Measurements from ENCODE around the gene HEATR5A. TPM values are rescaled to one million over a fixed set of nuclear protein-coding genes. Genes with fewer than 3 reads are reported as not detected.
A peak's percentile ranks its signal among the peaks of the same experiment; 100 is the strongest.

The HEATR5A gene
- total and polyA plus RNA-seq, 2 donors (not counting 1 experiment from before 2014, with no cell fraction given): 45.4 to 59.8 TPM

GRCh38 chr14:31419967-31420318 is 407 bp downstream of the HEATR5A start:
- H3K79me2 ChIP-seq (ENCODE audit: control insufficient read depth, insufficient read depth, low read length): peaks cover 40% of the 10 kb centered on the region
- H3K4me2 ChIP-seq (ENCODE audit: extremely low read depth, insufficient read depth, low read length): peak overlapping the region; percentile 97
- H3K36me3 ChIP-seq (ENCODE audit: control insufficient read depth, insufficient read depth, low read length): no peaks in the 10 kb centered on the region
- H2AFZ ChIP-seq (ENCODE audit: low read length): peak overlapping the region; percentile 93
- peak; percentile 51 to 52 for DNase-seq (ENCODE audit: low read depth in 2 of 2)
- peak overlapping the region; percentile 77 to 100 (median 90) for H3K4me3 ChIP-seq (replicated peaks in 1 of 4; ENCODE audit: control extremely low read depth in 1 of 4, insufficient read depth in 1 of 4, low read depth in 3 of 4, low read length in 4 of 4)
- no peaks in the 10 kb centered on the region for H3K27me3 ChIP-seq (ENCODE audit: control insufficient read depth, insufficient read depth, low read length)
- H3K9ac ChIP-seq (ENCODE audit: insufficient read depth, low read length): peak overlapping the region; percentile 89
- no peaks in the 10 kb centered on the region for H4K20me1 ChIP-seq (ENCODE audit: control insufficient read depth, extremely low read depth, insufficient read depth, low read length)
- H3K9me3 ChIP-seq (ENCODE audit: control insufficient read depth, insufficient read depth, low read depth, low read length): no peaks in the 10 kb centered on the region
- no peaks in the 10 kb centered on the region for H3K4me1 ChIP-seq (ENCODE audit: control insufficient read depth, extremely low read depth, insufficient read depth, low read length)
- TF ChIP-seq CTCF (conservative IDR thresholded peaks at IDR 0.05 in 1 of 2, IDR thresholded peaks at IDR 0.05 in 1 of 2; ENCODE audit: low read depth in 1 of 2, low read length in 2 of 2) (no peak), EZH2 (IDR thresholded peaks at IDR 0.05; ENCODE audit: low read length, missing control alignments) (no peak)
- H3K27ac ChIP-seq (ENCODE audit: insufficient read depth, low read length): peak overlapping the region; percentile 88

DNA sequence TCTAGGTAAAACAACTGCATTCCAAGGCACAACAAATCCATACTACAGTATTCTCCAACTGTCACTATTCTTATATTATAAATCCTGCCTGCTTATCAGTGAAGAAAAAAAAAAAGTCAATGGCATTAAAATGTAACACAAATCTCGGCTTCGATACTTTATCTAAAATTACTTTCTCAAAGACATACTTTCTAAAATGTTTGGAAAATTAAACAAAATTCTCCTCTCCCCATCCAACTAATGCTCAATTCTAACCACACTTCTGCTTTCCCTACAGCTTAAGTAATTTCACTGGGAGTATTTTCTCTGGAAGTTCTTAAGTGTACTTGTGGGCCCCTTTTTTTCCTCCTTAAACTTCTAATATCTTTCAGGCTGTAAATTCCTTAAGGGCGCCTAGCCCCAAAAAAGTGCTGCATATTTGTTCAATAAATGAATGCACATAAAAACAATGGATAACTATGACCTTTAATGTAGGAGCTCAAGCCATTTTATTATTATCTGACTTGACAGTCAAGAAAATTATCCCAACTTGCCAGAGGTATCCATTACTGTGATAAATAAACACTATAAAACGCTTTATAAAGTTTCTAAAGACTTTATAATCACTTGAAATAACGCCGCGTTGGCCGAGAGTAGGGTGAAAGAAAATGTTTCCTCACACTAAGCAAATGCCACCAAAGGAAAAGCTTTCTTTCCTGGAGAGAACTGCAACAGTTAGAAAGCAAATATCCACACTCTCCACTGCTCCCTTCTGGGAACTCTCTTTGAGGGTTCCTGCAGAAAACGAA is 977 bp downstream of the HEATR5A start:
- peak overlapping the region; percentile 97 for H3K4me2 ChIP-seq (ENCODE audit: extremely low read depth, insufficient read depth, low read length)
- H3K4me3 ChIP-seq (replicated peaks in 1 of 4; ENCODE audit: control extremely low read depth in 1 of 4, insufficient read depth in 1 of 4, low read depth in 3 of 4, low read length in 4 of 4): peak overlapping the region; percentile 77 to 100 (median 90)
- H3K4me1 ChIP-seq (ENCODE audit: control insufficient read depth, extremely low read depth, insufficient read depth, low read length): peaks cover under 1% of the 10 kb centered on the region
- no peaks in the 10 kb centered on the region for H4K20me1 ChIP-seq (ENCODE audit: control insufficient read depth, extremely low read depth, insufficient read depth, low read length)
- peaks cover 43% of the 10 kb centered on the region for H3K79me2 ChIP-seq (ENCODE audit: control insufficient read depth, insufficient read depth, low read length)
- H3K27me3 ChIP-seq (ENCODE audit: control insufficient read depth, insufficient read depth, low read length): no peaks in the 10 kb centered on the region
- TF ChIP-seq CTCF (conservative IDR thresholded peaks at IDR 0.05 in 1 of 2, IDR thresholded peaks at IDR 0.05 in 1 of 2; ENCODE audit: low read depth in 1 of 2, low read length in 2 of 2) (no peak), EZH2 (IDR thresholded peaks at IDR 0.05; ENCODE audit: low read length, missing control alignments) (no peak)
- peak overlapping the region; percentile 70 for H2AFZ ChIP-seq (ENCODE audit: low read length)
- no peaks in the 10 kb centered on the region for H3K9me3 ChIP-seq (ENCODE audit: control insufficient read depth, insufficient read depth, low read depth, low read length)
- H3K9ac ChIP-seq (ENCODE audit: insufficient read depth, low read length): peak overlapping the region; percentile 89
- peak overlapping the region; percentile 88 for H3K27ac ChIP-seq (ENCODE audit: insufficient read depth, low read length)
- DNase-seq (ENCODE audit: low read depth in 2 of 2): peak in 1 of 2 donors; percentile 8
- no peaks in the 10 kb centered on the region for H3K36me3 ChIP-seq (ENCODE audit: control insufficient read depth, insufficient read depth, low read length)

DNA sequence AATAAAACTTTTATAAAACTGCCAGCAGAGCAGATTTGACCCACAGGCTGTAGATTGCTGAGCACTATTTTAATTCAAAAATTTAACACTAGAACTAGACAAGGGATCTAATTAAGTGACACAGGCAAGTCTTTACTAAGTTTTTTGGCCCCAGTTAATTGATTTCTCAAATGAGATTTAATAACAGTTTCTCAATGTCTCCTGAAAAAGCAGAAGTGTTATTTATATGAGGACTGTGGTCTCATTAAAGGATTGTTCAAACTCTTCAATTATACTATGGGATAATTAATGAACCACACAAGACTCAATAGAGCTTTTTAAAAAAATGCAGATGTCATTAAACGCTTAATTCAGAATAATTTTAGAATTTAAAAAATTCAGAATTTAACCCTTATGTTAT is 1.9 kb downstream of the HEATR5A start:
- Histone ChIP-seq H3K27me3 (ENCODE audit: control insufficient read depth, insufficient read depth, low read length) (no peaks in the 10 kb centered on the region), H2AFZ (ENCODE audit: low read length) (no peak overlapping the region), H3K27ac (ENCODE audit: insufficient read depth, low read length) (no peak overlapping the region), H3K4me3 (replicated peaks in 1 of 4; ENCODE audit: control extremely low read depth in 1 of 4, insufficient read depth in 1 of 4, low read depth in 3 of 4, low read length in 4 of 4) (peak overlapping the region in 2 of 4 experiments; percentile 25 to 100), H3K9ac (ENCODE audit: insufficient read depth, low read length) (peak overlapping the region; percentile 23), H3K79me2 (ENCODE audit: control insufficient read depth, insufficient read depth, low read length) (peaks cover 46% of the 10 kb centered on the region), H3K36me3 (ENCODE audit: control insufficient read depth, insufficient read depth, low read length) (no peaks in the 10 kb centered on the region), H4K20me1 (ENCODE audit: control insufficient read depth, extremely low read depth, insufficient read depth, low read length) (no peaks in the 10 kb centered on the region), H3K4me1 (ENCODE audit: control insufficient read depth, extremely low read depth, insufficient read depth, low read length) (peaks cover 2% of the 10 kb centered on the region), H3K9me3 (ENCODE audit: control insufficient read depth, insufficient read depth, low read depth, low read length) (no peaks in the 10 kb centered on the region), H3K4me2 (ENCODE audit: extremely low read depth, insufficient read depth, low read length) (peak overlapping the region; percentile 97)
- TF ChIP-seq CTCF (conservative IDR thresholded peaks at IDR 0.05 in 1 of 2, IDR thresholded peaks at IDR 0.05 in 1 of 2; ENCODE audit: low read depth in 1 of 2, low read length in 2 of 2) (no peak), EZH2 (IDR thresholded peaks at IDR 0.05; ENCODE audit: low read length, missing control alignments) (no peak)
- DNase-seq (ENCODE audit: low read depth in 2 of 2): no peak

All from fibroblast of lung (primary cell).